K562 (cell line): ENCODE data around the gene TTLL11. TPM values are rescaled to one million over a fixed set of nuclear protein-coding genes. Genes with fewer than 3 reads are reported as not detected.

ENCODE experiments used
- ATAC-seq: fragments of 200-7000 bp; cut with Tn5 transposase; 3 replicates; pipeline ENCODE4 v1.9.1; 2020; ENCODE audit warnings: moderate library complexity
- BruUV-seq: library from RNA; stranded (reverse); fragments of 400-500 nt; replicated peaks from 2 replicates; lab custom pipeline; 2021; lab: Mats Ljungman, UMichigan
- CTCF ChIA-PET: fragments of 300-600 bp; formaldehyde crosslinking; extraction: SDS; loops from one replicate; lab custom pipeline; 2021; ENCODE audit warnings: low intra/inter-chr PET ratio; lab: Yijun Ruan, JAX
- POLR2A ChIA-PET: fragments of 300-600, 350-650 bp; sonication (Branson Sonifier 250); formaldehyde crosslinking; extraction: SDS; loops from one replicate; lab custom pipeline; 2021; ENCODE audit warnings: antibody characterized with exemption, inconsistent platforms; lab: Yijun Ruan, JAX
- DNase-seq, 4 experiments: peaks; one replicate each; pipeline versions ENCODE4 v3.0.0 to v3.0.0-alpha.2; 2011 to 2018; ENCODE audit warnings: low spot score in 3 of 4, mixed read lengths in 3 of 4; ENCODE audit errors: extremely low read depth in 1 of 4
- FAIRE-seq: peaks from 2 replicates; lab custom pipeline; 2011; peaks lifted over from hg19 to GRCh38; lab: Jason Lieb, UNC
- H2AFZ ChIP-seq: 2 replicates; pipeline ENCODE4 v1.6.0; 2011; ENCODE audit warnings: low read depth, low read length, control low read depth, inconsistent platforms
- H3K27ac ChIP-seq: fragments of 200-600 bp; 3 replicates; pipeline ENCODE4 v1.8.0; 2011; ENCODE audit warnings: low read depth, mild to moderate bottlenecking, control low read depth, inconsistent platforms, low read length, moderate library complexity, mixed read lengths; ENCODE audit errors: extremely low read depth
- H3K27me3 ChIP-seq, 2 experiments: fragments of 300-600 bp in 1 of 2; 2 replicates in 1 of 2; 3 replicates in 1 of 2; pipeline versions ENCODE4 v1.6.0 to v1.8.0; 2011; ENCODE audit warnings: inconsistent platforms in 2 of 2, low read length in 2 of 2, mild to moderate bottlenecking in 1 of 2, mixed read lengths in 1 of 2, moderate library complexity in 1 of 2; ENCODE audit not compliant: control insufficient read depth in 2 of 2, insufficient read depth in 2 of 2
- H3K36me3 ChIP-seq: fragments of 300-600 bp; 3 replicates; pipeline ENCODE4 v1.8.0; 2011; ENCODE audit warnings: mild to moderate bottlenecking, low read length, inconsistent platforms; ENCODE audit not compliant: control insufficient read depth, insufficient read depth
- H3K4me1 ChIP-seq, 2 experiments: fragments of 200-600 bp in 1 of 2; replicated peaks in 1 of 2; 2 replicates in 1 of 2; 3 replicates in 1 of 2; pipeline versions ENCODE4 v1.5.1 to v1.8.0; 2011; ENCODE audit warnings: inconsistent platforms in 2 of 2, low read length in 2 of 2, mild to moderate bottlenecking in 1 of 2, mixed read lengths in 1 of 2, moderate library complexity in 1 of 2; ENCODE audit not compliant: control insufficient read depth in 2 of 2, insufficient read depth in 2 of 2
- H3K4me2 ChIP-seq: 2 replicates; pipeline ENCODE4 v1.6.1; 2011; ENCODE audit warnings: low read length, control low read depth, inconsistent platforms, mixed read lengths; ENCODE audit not compliant: insufficient read depth
- H3K4me3 ChIP-seq: fragments of 200-600 bp; sonication (generic), shearing (Covaris generic); 2 replicates; pipeline ENCODE4 v1.5.1; 2016; ENCODE audit warnings: control low read depth, inconsistent platforms
- H3K79me2 ChIP-seq: fragments of 200-600 bp; 3 replicates; pipeline ENCODE4 v1.8.0; 2011; ENCODE audit warnings: low read length, inconsistent platforms; ENCODE audit not compliant: control insufficient read depth, insufficient read depth
- H3K9ac ChIP-seq, 2 experiments: 2 replicates each; pipeline versions ENCODE4 v1.6.0 to v1.6.1; 2011; ENCODE audit warnings: low read depth in 2 of 2, low read length in 2 of 2, control low read depth in 1 of 2, inconsistent platforms in 1 of 2, mild to moderate bottlenecking in 1 of 2, mixed read lengths in 1 of 2; ENCODE audit not compliant: insufficient read depth in 1 of 2
- H3K9me1 ChIP-seq: one replicate; pipeline ENCODE4 v1.6.0; 2011; ENCODE audit warnings: inconsistent platforms, mild to moderate bottlenecking, low read length, moderate library complexity; ENCODE audit not compliant: control insufficient read depth, insufficient read depth
- H3K9me3 ChIP-seq: replicated peaks from 2 replicates; pipeline ENCODE4 v1.5.1; 2011; ENCODE audit warnings: low read depth, low read length, inconsistent platforms; ENCODE audit not compliant: control insufficient read depth, insufficient read depth
- H4K20me1 ChIP-seq: replicated peaks from 2 replicates; pipeline ENCODE4 v1.6.1; 2011; ENCODE audit warnings: low read length, inconsistent platforms, mixed read lengths; ENCODE audit not compliant: control insufficient read depth, insufficient read depth
- CBFA2T3 ChIP-seq: fragments of 450-650 bp; IDR thresholded peaks from 2 replicates; pipeline ENCODE4 v1.6.1; 2017
- DIDO1 ChIP-seq: fragments of 450-650 bp; IDR thresholded peaks from 2 replicates; pipeline ENCODE4 v1.6.1; 2016; ENCODE audit warnings: low read depth, missing biosample characterization, missing genetic modification characterization
- E2F1 ChIP-seq: sonication (generic); formaldehyde crosslinking; IDR thresholded peaks from 2 replicates; pipeline ENCODE4 v1.8.1; 2023; ENCODE audit warnings: mild to moderate bottlenecking, missing genetic modification reagents, moderate library complexity
- ETS2 ChIP-seq: IDR thresholded peaks from 2 replicates; pipeline ENCODE4 v1.6.1; 2016; ENCODE audit warnings: borderline replicate concordance, missing genetic modification characterization, mild to moderate bottlenecking, moderate library complexity, missing compliant biosample characterization; ENCODE audit not compliant: poor library complexity, severe bottlenecking
- GATA2 ChIP-seq: sonication (generic); formaldehyde crosslinking; IDR thresholded peaks from 2 replicates; pipeline ENCODE4 v1.4.0; 2020; ENCODE audit warnings: mild to moderate bottlenecking, missing genetic modification reagents
- PRMT5 ChIP-seq: sonication (generic); formaldehyde crosslinking; IDR thresholded peaks from 2 replicates; pipeline ENCODE4 v1.5.0; 2020; ENCODE audit warnings: missing genetic modification reagents
- RFX5 ChIP-seq: IDR thresholded peaks from 2 replicates; pipeline ENCODE4 v1.6.1; 2011; ENCODE audit warnings: low read depth, mild to moderate bottlenecking, improper control_type of control experiment, low read length
- SMARCB1 ChIP-seq: IDR thresholded peaks from 2 replicates; pipeline ENCODE4 v1.6.1; 2011; ENCODE audit warnings: improper control_type of control experiment, low read depth; ENCODE audit not compliant: insufficient read length
- TRIM25 ChIP-seq: fragments of 450-650 bp; IDR thresholded peaks from 2 replicates; pipeline ENCODE4 v1.7.0; 2016; ENCODE audit warnings: borderline replicate concordance
- ZKSCAN1 ChIP-seq: fragments of 150-350 bp; IDR thresholded peaks from 2 replicates; pipeline ENCODE4 v1.6.1; 2016; ENCODE audit warnings: low read depth, low read length
- ZNF263 ChIP-seq: sonication (generic); formaldehyde crosslinking; IDR thresholded peaks from 2 replicates; pipeline ENCODE4 v1.8.0; 2022; ENCODE audit warnings: mild to moderate bottlenecking, missing genetic modification reagents, borderline replicate concordance
- ZNF589 ChIP-seq: fragments of 200-800 bp; sonication (Bioruptor generic); IDR thresholded peaks from 2 replicates; pipeline ENCODE4 v1.6.1; 2016; ENCODE audit warnings: low read depth, missing genetic modification characterization, missing compliant biosample characterization
- WGBS: fragments of 100-300 bp; shearing (Covaris generic); methylation state at CpG from one replicate; pipeline ENCODE4 v1.1.6; 2016; ENCODE audit warnings: low coverage, mixed read lengths; ENCODE audit not compliant: insufficient coverage; ENCODE audit errors: missing lambda C conversion rate; 5-methylcytosine and 5-hydroxymethylcytosine counted together
- in situ Hi-C: fragments of 300-500 bp; cut with MboI; formaldehyde crosslinking; loops from 4 replicates; pipeline ENCODE4 v1.15.0; 2018; ENCODE audit warnings: inconsistent platforms, mixed read lengths
- intact Hi-C: fragments of 100-400 bp; cut with micrococcal nuclease; formaldehyde crosslinking; loops from 2 replicates; pipeline ENCODE4 v1.14.2; 2022
- polyA plus RNA-seq, 8 experiments: library from polyadenylated mRNA; depleted of rRNA in 4 of 8; stranded (reverse) in 5 of 8; unstranded in 3 of 8; fragments of >200 nt; fragmentation: Nextera tagmentation in 2 of 8; fragmentation: Illumina TruSeq in 1 of 8; extraction: Ambion mirVana in 2 of 8; extraction: Trizol in 1 of 8; gene quantifications; 2 replicates each; pipeline versions ENCODE4 v1.2.1 to v1.2.3, GENCODE V29; 2011 to 2014; ENCODE audit warnings: inconsistent platforms in 1 of 8, missing spikeins in 1 of 8
- total RNA-seq, 7 experiments: library from RNA; depleted of rRNA in 6 of 7; stranded (reverse); fragments of >200 nt in 6 of 7; fragmentation: Illumina TruSeq in 2 of 7; extraction: Trizol in 2 of 7; gene quantifications; 2 replicates each; pipeline versions ENCODE4 v1.2.1 to v1.2.3, GENCODE V29; 2011 to 2021; ENCODE audit warnings: low replicate concordance in 1 of 7
- TF ChIP-seq, protein P1 (sequence below): fragments of 250-450 bp; sonication (Bioruptor Pico); IDR thresholded peaks from 2 replicates; pipeline ENCODE4 v1.5.0; 2020; ENCODE audit warnings: mild to moderate bottlenecking
- TF ChIP-seq, protein P2 (sequence below): IDR thresholded peaks from 2 replicates; pipeline ENCODE4 v1.6.1; 2014; ENCODE audit warnings: antibody characterized with exemption

The TTLL11 gene
- total and polyA plus RNA-seq, 9 of the 15 experiments (the other 6 are each of a cell fraction or from before 2014, with no cell fraction given) = 0.83 to 4.4 (median 2.7) TPM

GRCh38 chr9:122070728-122071515 lies 22.2 kb downstream of the TTLL11 start:
- Histone ChIP-seq H3K9ac (0 out of 4 replicates have a peak overlapping the region, but pooled peaks of 1 of the 2 experiments have one; percentile 16), H3K36me3 (no peaks in the 10 kb centered on the region), H3K79me2 (no peaks in the 10 kb centered on the region), H3K27me3 (no peaks in the 10 kb centered on the region), H3K9me1 (no peaks in the 10 kb centered on the region), H3K4me1 (peaks cover 0 to 7% of the 10 kb centered on the region in 2 experiments; a peak in 2 of 5 replicates), H2AFZ (no peak overlapping the region), H3K9me3 (no peaks in the 10 kb centered on the region)
- no TSS peak for BruUV-seq
- intact Hi-C loops (no loop called here), in situ Hi-C loops (no loop called here)
- CTCF ChIA-PET = no interaction called here
- TF ChIP-seq ETS2 (tag) = no peak
- no peak for TF ChIP-seq RFX5
- no peak for TF ChIP-seq E2F1 (CRISPR knock-in tag)
- TF ChIP-seq GATA2 (CRISPR knock-in tag) = no peak
- TF ChIP-seq ZKSCAN1 = no peak
- no peak for TF ChIP-seq ZNF589 (CRISPR knock-in tag)
- TF ChIP-seq TRIM25 = no peak
- TF ChIP-seq DIDO1 (tag) = no peak
- TF ChIP-seq CBFA2T3 = no peak
- TF ChIP-seq, protein P1, sequence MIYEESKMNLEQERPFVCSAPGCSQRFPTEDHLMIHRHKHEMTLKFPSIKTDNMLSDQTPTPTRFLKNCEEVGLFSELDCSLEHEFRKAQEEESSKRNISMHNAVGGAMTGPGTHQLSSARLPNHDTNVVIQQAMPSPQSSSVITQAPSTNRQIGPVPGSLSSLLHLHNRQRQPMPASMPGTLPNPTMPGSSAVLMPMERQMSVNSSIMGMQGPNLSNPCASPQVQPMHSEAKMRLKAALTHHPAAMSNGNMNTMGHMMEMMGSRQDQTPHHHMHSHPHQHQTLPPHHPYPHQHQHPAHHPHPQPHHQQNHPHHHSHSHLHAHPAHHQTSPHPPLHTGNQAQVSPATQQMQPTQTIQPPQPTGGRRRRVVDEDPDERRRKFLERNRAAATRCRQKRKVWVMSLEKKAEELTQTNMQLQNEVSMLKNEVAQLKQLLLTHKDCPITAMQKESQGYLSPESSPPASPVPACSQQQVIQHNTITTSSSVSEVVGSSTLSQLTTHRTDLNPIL (CRISPR knock-in tag) = no peak
- TF ChIP-seq, protein P2, sequence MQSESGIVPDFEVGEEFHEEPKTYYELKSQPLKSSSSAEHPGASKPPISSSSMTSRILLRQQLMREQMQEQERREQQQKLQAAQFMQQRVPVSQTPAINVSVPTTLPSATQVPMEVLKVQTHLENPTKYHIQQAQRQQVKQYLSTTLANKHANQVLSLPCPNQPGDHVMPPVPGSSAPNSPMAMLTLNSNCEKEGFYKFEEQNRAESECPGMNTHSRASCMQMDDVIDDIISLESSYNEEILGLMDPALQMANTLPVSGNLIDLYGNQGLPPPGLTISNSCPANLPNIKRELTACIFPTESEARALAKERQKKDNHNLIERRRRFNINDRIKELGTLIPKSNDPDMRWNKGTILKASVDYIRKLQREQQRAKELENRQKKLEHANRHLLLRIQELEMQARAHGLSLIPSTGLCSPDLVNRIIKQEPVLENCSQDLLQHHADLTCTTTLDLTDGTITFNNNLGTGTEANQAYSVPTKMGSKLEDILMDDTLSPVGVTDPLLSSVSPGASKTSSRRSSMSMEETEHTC = no peak
- no peak for TF ChIP-seq SMARCB1
- TF ChIP-seq ZNF263 (CRISPR knock-in tag) = no peak
- TF ChIP-seq PRMT5 = no peak
- TF ChIP-seq, all 486 proteins: peak for 0
- WGBS = 60% methylated on average over 15 of the region's 15 CpGs
- ATAC-seq = no peak
- DNase-seq = no peak
- Histone ChIP-seq H3K4me2 (no peak overlapping the region), H4K20me1 (peaks cover 4% of the 10 kb centered on the region; the same call in 1 of the 2 replicates), H3K4me3 (no peak overlapping the region), H3K27ac (no peak overlapping the region)
- no peak for FAIRE-seq
- POLR2A ChIA-PET = no interaction called here
